Muscle of leg (tissue), 11 donors: ENCODE data around the gene DKK3. TPM values are rescaled to one million over a fixed set of nuclear protein-coding genes. Genes with fewer than 3 reads are reported as not detected.
A peak's percentile ranks its signal among the peaks of the same experiment; 100 is the strongest.

Source experiments
- DNase-seq: peaks from one replicate; pipeline ENCODE4 v3.0.0; 2013
- H3K27ac ChIP-seq: one replicate; pipeline ENCODE4 v1.5.1; 2013; ENCODE audit warnings: mild to moderate bottlenecking, low read length, control low read depth
- H3K27me3 ChIP-seq: one replicate; pipeline ENCODE4 v1.6.1; 2013; ENCODE audit warnings: low read length; ENCODE audit not compliant: control insufficient read depth, insufficient read depth
- H3K36me3 ChIP-seq: one replicate; pipeline ENCODE4 v1.6.1; 2013; ENCODE audit warnings: low read length; ENCODE audit not compliant: control insufficient read depth, insufficient read depth
- H3K4me1 ChIP-seq: one replicate; pipeline ENCODE4 v1.6.1; 2013; ENCODE audit warnings: low read length; ENCODE audit not compliant: control insufficient read depth, insufficient read depth
- H3K4me3 ChIP-seq: one replicate; pipeline ENCODE4 v1.5.1; 2013; ENCODE audit warnings: low read length, control low read depth
- H3K9me3 ChIP-seq: replicated peaks from 2 replicates; pipeline ENCODE4 v1.6.1; 2013; ENCODE audit warnings: low read depth, low read length; ENCODE audit not compliant: control insufficient read depth
- WGBS: methylation state at CpG from one replicate; pipeline ENCODE4 v1.1.5; 2013; ENCODE audit warnings: missing lambda C conversion rate; ENCODE audit not compliant: insufficient coverage; 5-methylcytosine and 5-hydroxymethylcytosine counted together
- polyA plus RNA-seq, 8 donors: library from polyadenylated mRNA; unstranded; fragments of 120-200 nt; gene quantifications; one replicate each; pipeline versions ENCODE4 v1.2.1 to v1.2.3, GENCODE V29; 2013; ENCODE audit warnings: inconsistent platforms in 1 of 8, low replicate concordance in 1 of 8; ENCODE audit not compliant: insufficient read length in 8 of 8, insufficient read depth in 1 of 8
- total RNA-seq: library from RNA; stranded (reverse); fragments of 120-200 nt; gene quantifications from one replicate; pipeline ENCODE4 v1.2.4, GENCODE V29; 2013

DKK3 gene
- total and polyA plus RNA-seq, 9 donors: 53.3 to 128 (median 81.9) TPM

- Histone ChIP-seq H3K27ac (peak overlapping the region; percentile 82), H3K9me3 (peaks cover 3% of the 10 kb centered on the region), H3K4me1 (peaks cover 90% of the 10 kb centered on the region), H3K4me3 (no peak overlapping the region), H3K27me3 (no peaks in the 10 kb centered on the region), H3K36me3 (no peaks in the 10 kb centered on the region)
- 15% methylated on average over 6 of the region's 10 CpGs for WGBS
- peak; percentile 91 for DNase-seq
These were observed 31.1 kb downstream of the DKK3 start for GRCh38 chr11:11977206-11977938.

- Histone ChIP-seq H3K4me3 (no peak overlapping the region), H3K36me3 (no peaks in the 10 kb centered on the region), H3K27ac (peak overlapping the region; percentile 82), H3K9me3 (peaks cover 3% of the 10 kb centered on the region), H3K4me1 (peaks cover 93% of the 10 kb centered on the region), H3K27me3 (no peaks in the 10 kb centered on the region)
- DNase-seq: peak; percentile 79
- 38% methylated on average over 6 of the region's 6 CpGs for WGBS
These were observed 31.8 kb downstream of the DKK3 start for GRCh38 chr11:11976481-11977127.

GRCh38 chr11:11975201-11976092, 33.0 kb downstream of the DKK3 start:
- H3K9me3 ChIP-seq: no peaks in the 10 kb centered on the region
- H3K36me3 ChIP-seq: no peaks in the 10 kb centered on the region
- H3K27ac ChIP-seq: no peak overlapping the region
- no peaks in the 10 kb centered on the region for H3K27me3 ChIP-seq
- no peak overlapping the region for H3K4me3 ChIP-seq
- 85% methylated on average over 4 of the region's 11 CpGs for WGBS
- H3K4me1 ChIP-seq: peaks cover 88% of the 10 kb centered on the region
- no peak for DNase-seq

- WGBS: 20% methylated on average over 1 of the region's 4 CpGs
These were observed 34.6 kb downstream of the DKK3 start for GRCh38 chr11:11973866-11974265.

GRCh38 chr11:11973361-11973800, 35.0 kb downstream of the DKK3 start:
- H3K36me3 ChIP-seq: no peaks in the 10 kb centered on the region
- H3K27me3 ChIP-seq: no peaks in the 10 kb centered on the region
- peak overlapping the region; percentile 84 for H3K27ac ChIP-seq
- no peaks in the 10 kb centered on the region for H3K9me3 ChIP-seq
- H3K4me1 ChIP-seq: peaks cover 86% of the 10 kb centered on the region
- DNase-seq: peak; percentile 98
- WGBS: 11% methylated on average over 8 of the region's 8 CpGs
- H3K4me3 ChIP-seq: no peak overlapping the region

More at GRCh38 chr11:11973866-11974265, 34.6 kb downstream of the DKK3 start:
- peaks cover 86% of the 10 kb centered on the region for H3K4me1 ChIP-seq
- H3K9me3 ChIP-seq: no peaks in the 10 kb centered on the region
- no peaks in the 10 kb centered on the region for H3K27me3 ChIP-seq
- no peaks in the 10 kb centered on the region for H3K36me3 ChIP-seq
- no peak overlapping the region for H3K4me3 ChIP-seq
- DNase-seq: no peak
- H3K27ac ChIP-seq: peak overlapping the region; percentile 84

- Histone ChIP-seq H3K9me3 (no peaks in the 10 kb centered on the region), H3K27ac (peak overlapping the region; percentile 72), H3K4me3 (no peak overlapping the region), H3K36me3 (no peaks in the 10 kb centered on the region), H3K27me3 (no peaks in the 10 kb centered on the region), H3K4me1 (peaks cover 86% of the 10 kb centered on the region)
- no peak for DNase-seq
- 56% methylated on average over 2 of the region's 3 CpGs for WGBS
These were observed 35.6 kb downstream of the DKK3 start for GRCh38 chr11:11972730-11973341.

- no peaks in the 10 kb centered on the region for H3K27me3 ChIP-seq
- 71% methylated on average over 4 of the region's 5 CpGs for WGBS
- peak; percentile 49 for DNase-seq
- H3K36me3 ChIP-seq: no peaks in the 10 kb centered on the region
- no peaks in the 10 kb centered on the region for H3K9me3 ChIP-seq
- no peak overlapping the region for H3K27ac ChIP-seq
- H3K4me1 ChIP-seq: peaks cover 87% of the 10 kb centered on the region
- H3K4me3 ChIP-seq: no peak overlapping the region
These were observed 36.4 kb downstream of the DKK3 start for GRCh38 chr11:11971906-11972547.

- WGBS: 72% methylated on average over 2 of the region's 2 CpGs
- peaks cover 79% of the 10 kb centered on the region for H3K4me1 ChIP-seq
These were observed 37.9 kb downstream of the DKK3 start for GRCh38 chr11:11970556-11970955.

GRCh38 chr11:11969380-11970215, 38.8 kb downstream of the DKK3 start:
- peak; percentile 65 for DNase-seq
- WGBS: 34% methylated on average over 10 of the region's 19 CpGs
- Histone ChIP-seq H3K27me3 (no peaks in the 10 kb centered on the region), H3K9me3 (no peaks in the 10 kb centered on the region), H3K4me1 (peaks cover 73% of the 10 kb centered on the region), H3K36me3 (peaks cover 9% of the 10 kb centered on the region), H3K27ac (peak overlapping the region; percentile 74), H3K4me3 (no peak overlapping the region)

More at GRCh38 chr11:11970556-11970955, 37.9 kb downstream of the DKK3 start:
- Histone ChIP-seq H3K36me3 (peaks cover 1% of the 10 kb centered on the region), H3K4me3 (no peak overlapping the region), H3K27ac (no peak overlapping the region), H3K9me3 (no peaks in the 10 kb centered on the region), H3K27me3 (no peaks in the 10 kb centered on the region)
- DNase-seq: no peak
